ENCODE data around the gene GASK1A. TPM values are rescaled to one million over a fixed set of nuclear protein-coding genes. Genes with fewer than 3 reads are reported as not detected.

The GASK1A gene
- total RNA-seq, 1 experiment from 2014 or later: 0.18 TPM

DNA sequence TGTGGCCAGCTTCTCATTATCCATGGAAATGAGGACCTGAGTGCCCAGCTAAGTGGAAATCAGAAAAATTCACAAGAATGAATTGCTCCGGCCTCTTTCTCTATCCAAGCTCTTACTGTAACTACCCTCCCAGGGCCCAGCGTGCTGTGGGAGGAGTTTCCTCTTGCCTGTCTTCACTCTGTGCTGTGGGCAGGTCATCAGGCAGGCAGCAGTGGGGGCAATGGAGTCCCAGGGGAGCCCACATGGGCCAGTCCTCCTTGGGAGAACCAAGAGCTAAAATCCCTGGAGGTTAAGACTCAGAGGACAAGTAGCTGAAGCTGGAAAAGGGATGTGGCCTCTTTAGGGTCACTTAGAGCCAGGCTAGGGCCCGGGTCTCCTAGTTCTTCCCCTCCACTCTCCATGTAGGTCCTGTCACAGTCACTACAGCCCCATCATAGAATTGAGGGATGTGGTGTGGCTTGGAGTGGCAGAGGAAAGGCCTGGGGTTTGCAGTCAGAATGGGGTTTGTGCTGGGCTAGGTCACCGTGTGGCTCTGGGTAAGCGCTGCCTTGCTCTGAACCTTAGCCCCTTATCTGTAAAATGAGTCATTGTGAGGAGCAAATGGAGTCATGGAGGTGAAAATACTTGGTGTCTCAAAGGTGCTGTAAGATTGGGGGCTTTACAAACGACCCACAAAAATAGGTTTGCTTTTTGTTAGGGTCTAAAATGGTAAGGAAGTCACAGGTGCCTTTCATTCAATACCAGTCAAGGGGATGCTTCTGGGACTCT, 3.7 kb downstream of the GASK1A start:
- DNase-seq (ENCODE audit: low spot score): no peak

DNA sequence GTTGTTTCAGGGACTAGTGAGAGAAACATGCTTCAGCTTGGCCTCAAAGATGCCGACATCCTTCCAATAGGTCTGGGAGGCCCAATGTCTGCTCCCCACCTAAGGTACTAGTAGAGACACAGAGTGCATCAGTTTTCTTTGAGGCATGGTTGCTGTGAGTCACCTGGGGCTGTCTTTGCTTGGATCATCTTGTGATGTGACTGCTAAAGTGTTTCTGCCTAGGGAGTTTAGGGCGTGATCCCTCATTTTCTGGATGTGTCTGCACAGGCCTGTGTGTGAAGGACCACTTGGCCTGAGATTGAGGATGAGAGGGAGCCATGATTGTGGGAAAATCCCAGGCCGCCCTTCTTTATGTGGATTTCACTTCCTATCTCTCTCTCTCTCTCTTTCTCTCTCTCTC, 4.8 kb downstream of the GASK1A start:
- no peak for DNase-seq (ENCODE audit: low spot score)

DNA sequence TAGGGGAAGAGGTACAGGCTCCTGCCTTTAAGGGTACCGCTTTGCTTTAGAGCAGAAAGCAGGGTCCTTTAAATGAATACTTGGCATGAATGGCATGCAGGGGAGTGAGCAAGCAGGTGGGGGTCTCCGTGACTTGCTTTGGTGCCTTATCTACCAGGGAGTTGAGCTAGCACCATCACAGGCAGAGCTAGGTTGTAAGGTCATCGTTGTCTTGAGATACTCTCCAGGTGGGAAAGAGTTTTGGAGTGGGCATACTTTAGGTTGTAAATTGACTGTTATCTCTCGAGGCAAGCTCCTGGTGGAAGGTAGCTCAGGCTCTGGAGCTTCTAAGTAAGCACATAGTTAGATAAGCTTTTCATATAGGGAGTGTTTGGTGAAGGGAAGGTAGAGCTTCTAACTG, 5.6 kb downstream of the GASK1A start:
- DNase-seq (ENCODE audit: low spot score): no peak

DNA sequence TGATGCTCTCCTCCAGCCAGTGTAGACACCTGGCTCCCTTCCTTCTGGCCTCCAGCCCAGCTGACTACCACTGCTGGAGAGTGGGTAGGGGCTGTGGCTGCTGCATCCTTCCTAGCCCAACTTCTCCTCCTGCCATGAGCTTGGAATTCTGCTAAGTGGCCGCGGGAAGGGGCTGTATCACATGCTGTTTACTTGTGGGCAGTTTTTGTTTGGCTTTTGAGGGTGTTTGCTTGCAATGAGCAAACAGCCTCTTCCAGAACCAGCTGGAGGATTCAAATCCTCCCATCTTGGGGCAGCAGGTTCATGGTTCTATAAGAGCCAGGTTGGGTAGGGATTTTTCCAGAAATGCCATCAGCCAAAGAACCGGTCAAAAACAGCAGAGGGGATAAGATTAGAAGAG, 9.0 kb downstream of the GASK1A start:
- no peak for DNase-seq (ENCODE audit: low spot score)

DNA sequence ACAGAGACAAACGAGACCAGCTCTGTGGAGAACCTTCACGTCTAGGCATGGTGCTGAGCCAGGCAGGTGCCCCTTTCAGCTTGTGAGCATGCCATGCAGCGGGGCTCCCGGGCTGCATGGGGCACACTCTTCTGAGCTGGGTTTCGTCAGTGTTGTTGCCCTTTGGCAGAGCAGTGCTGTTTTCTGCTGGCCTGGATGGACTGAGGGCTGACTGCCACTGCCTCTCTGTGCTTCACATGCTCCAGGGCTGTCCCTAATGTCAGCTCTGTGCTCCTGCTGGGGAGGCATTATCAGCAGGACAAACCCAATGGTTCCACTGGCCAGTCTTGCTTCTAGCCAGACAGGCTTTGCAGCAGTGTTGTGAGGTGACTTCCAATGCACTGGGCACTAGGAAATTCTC, 9.5 kb downstream of the GASK1A start:
- no peak for DNase-seq (ENCODE audit: low spot score)

DNA sequence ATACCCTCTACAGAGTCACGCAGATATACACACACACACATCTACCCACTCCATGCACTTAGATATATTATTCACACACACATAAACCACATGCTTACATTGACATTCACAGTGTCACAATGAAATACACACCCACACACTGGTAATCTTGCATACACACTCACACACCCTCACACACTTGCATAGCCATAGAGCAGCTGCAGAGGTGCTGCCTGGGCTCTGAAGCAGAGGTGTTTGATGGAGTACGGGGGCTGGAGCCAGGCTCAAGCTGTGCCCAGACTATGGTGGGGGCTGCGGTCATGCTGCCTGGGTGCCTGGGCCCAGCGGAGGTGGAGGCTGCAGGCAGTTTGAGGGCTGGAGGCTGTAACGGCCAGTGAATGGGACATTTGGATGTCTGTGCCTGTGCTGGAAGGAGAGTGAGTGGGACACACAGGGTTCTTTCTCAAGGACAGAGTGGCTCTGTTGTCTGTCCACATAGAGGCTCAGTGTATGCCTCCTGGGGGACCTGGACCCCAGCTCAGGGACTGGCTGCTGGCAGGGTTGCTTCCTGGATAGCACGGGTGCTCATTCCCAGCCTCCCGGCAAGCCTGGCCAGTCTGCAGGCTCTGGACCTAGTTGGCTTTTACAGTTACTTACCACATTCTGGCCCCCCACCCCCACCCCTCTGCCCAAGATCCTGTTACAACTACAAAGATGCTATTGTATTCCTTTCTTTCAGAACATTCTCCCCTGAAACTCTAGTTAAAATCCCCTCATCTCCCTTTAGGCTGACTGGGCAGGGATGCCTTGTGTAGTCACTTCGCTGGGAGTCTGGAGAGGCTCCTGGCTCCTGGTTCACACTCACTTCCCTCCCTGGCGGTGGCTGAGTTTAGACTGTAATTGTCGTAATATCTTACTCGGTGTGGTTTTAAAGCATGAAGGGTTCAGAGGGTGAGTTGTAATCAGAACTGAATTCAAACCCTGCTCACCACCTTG, 12.5 kb downstream of the GASK1A start:
- DNase-seq (ENCODE audit: low spot score): no peak

DNA sequence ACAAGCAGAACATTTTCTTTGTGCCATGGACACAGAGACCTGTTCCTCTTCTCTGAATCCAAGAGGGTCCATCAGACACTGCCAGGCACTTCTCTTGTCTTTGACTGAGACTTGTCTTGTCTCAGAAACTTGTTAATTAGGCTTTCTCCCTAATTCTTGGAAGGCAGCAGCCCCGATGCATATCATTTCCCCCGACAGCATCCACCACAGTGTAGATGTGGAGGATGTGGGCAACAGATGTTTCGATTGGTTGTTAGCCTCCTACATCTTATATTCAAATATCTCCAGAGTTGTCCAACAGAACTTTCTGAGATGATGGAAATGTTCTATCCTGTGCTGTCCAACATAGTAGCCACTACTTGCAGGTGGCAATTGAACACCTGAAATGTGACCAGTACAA, 15.5 kb downstream of the GASK1A start:
- DNase-seq (ENCODE audit: low spot score): no peak

DNA sequence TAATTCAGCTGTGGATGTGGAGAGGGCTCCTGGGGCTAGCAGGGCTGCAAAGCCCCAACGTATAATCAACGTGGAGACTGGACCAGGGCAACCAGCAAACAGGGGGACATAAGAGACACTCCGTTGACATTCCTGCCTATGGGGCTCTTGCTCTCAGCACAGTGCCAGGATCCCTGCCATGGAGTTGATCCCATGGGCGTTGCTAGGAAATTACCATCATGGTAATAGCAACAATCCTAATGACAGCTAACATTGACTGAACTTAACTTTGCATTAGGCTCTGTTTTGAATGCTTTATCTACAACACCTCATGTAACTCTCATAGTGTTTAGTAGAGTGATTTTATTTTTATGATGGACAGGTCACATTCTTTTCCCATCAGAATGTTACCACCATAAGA, 16.9 kb downstream of the GASK1A start:
- DNase-seq (ENCODE audit: low spot score): no peak

DNA sequence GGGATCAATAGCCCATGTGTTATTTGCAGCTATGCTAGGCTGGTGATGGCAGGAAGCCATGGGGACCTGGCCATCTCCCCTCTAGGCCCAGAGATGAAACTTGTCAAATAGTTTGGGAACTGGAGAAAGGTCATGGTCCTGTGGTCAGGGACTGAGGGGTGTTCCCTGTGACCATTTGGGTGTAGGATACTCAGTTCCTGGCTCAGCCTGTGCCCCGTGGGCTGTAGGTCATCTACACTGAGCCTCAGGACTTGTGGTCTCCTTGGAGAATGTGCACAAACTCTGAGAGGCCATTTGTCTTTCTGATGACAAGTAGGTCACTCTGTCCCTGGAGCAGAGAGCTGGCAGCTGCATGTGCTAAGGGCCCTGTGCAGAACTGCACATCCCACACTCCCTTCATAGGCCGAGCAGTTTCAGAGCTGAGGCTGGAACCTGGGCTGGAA, 17.5 kb downstream of the GASK1A start:
- no peak for DNase-seq (ENCODE audit: low spot score)

DNA sequence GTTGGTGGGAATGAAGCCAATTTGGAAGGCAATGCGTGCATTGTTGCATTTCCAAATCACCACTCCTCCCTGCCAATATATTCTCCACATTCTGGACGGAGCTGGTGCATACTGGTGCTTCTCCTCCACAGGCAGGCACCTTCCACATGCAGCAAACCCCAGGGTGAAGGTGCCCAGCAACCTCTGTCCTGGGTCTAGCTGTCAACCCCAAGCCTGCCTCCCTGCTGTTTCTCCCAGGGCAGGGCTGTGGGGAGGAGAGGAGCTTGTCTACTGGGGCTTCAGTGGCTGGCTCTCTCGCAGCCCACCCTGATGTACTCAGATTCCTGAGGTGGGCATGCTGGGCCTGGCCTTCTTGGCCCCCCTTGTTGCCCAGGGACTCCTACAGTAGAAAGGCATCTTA, 20.1 kb downstream of the GASK1A start:
- no peak for DNase-seq (ENCODE audit: low spot score)

DNA sequence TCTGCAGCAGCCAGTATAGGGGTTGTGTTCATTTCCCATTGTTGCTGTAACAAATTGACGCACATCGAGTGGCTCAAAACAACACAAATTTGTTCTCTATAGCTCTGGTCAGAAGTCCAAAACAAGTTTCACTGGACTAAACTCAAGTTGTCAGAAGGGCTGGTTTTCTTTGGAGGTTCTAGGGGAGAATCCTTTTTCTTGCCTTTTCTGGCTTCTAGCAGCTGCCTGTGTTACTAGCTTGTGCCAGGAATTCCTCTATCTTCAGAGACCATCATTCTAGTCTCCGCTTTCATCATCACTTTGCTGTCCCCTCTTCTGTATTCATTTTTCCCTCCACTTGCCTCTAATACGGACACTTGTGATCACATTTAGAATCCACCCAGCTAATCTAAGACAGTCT, 20.5 kb downstream of the GASK1A start:
- DNase-seq (ENCODE audit: low spot score): no peak

DNA sequence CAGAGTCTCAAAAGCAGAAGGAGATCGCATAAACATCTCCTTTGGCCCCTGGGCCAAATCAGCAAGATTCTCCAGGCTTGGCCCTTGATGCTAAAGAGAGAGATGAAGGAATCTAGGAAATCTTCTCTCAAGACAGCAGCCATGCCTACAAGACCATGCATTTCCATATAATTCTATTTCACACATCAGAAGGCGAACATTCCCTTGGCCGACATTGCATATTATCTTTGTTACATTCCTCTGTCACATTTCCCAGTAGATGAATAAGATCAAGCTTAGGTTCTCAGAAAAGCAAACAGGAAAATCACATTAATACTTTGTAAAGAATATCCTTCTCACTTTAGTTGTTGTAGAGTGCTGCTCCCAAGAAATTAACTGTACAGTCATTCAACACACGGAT, 21.3 kb downstream of the GASK1A start:
- DNase-seq (ENCODE audit: low spot score): no peak

DNA sequence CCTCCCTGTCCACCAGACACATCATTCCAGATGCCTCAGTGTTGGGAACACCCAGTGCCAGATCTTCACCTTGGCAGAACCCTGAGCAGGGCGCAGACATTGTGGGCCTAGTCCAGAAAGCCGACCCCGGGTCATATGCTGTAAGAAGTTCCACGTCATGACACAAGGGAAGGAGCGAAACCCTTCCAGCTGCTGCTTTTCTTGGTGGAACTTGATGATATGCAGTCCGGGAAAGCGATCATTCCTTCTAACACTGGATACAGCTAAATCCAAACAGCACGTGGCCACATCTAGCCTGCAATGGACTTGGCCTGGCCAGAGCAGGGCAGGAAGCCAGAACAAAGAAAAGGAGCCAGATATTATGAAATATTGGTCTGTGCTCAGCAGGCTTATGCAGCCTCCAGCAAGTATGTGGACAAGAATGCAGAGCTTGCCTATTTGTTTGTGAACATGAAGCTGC, 22.0 kb downstream of the GASK1A start:
- no peak for DNase-seq (ENCODE audit: low spot score)

DNA sequence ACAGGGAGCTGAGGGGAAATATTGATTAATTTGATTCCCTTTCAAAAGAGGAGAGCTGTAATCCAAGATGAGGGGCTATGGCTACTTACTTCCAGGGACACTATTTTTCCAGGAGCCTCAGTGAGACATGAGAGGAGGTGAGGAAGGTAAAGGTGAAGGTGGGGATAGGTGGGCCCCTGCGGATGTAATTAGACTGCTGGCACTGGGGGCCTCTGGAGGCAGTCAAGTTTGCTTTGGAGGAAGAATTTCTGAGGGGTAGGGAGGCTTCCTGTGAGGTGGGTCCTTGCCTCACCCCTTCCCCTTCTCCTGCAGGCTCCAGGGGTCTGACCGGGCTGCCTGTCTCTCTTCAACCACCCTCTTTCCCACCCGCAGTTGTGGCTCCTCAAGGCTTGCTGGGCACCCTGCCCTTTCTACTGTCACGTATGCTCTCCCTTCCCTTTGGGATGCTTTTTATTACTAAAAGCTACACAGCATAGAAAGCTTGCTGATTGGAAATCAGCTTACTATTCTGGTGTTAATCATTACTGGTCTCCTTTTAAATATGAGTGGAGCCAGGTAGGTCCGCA, 22.5 kb downstream of the GASK1A start:
- no peak for DNase-seq (ENCODE audit: low spot score)

DNA sequence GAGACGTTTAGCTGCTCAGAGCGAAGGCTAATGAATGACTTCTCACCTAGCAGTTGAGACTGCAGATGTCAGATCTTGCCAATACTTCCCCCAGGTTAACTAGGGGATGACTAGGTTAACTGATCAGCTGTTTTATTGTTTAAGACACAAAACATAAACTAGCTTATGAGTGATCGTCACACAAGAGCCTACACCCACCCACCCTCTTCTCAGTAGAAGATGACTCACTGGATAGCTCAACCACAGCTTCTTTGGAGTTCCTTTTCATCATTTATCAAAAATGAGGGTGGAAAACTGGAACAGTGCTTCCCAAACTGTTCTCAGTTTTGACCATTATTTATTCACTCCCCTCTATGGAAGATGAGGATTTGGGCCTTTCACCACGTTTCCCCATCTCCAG, 25.2 kb downstream of the GASK1A start:
- no peak for DNase-seq (ENCODE audit: low spot score)

DNA sequence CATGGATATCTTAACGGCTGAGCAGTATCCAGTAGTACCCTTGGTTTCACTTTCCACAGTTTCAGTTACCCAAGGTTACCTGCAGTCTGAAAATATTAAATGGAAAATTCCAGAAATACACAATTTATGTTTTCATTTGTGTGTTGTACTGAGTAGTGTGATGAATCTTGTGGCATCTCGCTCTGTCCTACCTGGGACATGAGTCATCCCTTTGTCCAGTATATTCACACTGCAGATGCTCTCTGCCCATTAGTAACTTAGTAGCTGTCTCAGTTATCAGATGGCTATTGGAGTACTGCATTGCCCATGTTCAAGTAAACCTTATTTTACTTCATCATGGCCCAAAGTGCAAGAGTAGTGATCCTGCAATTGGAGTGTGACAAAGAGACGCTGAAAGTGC, 26.1 kb downstream of the GASK1A start:
- no peak for DNase-seq (ENCODE audit: low spot score)

DNA sequence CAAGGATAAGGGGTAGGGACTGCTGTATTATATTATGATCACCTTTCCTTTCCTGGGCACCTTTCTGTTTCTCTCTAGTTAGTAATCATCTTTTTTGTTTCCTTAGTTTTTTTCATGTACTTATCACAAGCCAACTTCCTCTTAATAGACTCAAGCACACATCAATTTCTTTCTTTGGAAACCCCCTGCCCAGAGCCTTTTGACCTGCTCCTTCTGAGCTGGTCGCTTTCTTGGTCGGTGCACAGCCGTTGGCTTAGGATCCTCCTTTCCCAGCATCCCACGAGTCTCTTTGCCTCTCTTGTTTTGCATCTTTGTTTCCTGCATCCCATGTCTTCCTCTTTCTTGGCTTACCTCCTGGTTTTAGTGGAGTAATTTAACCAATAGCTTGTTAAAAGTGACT, 26.9 kb downstream of the GASK1A start:
- DNase-seq (ENCODE audit: low spot score): no peak

DNA sequence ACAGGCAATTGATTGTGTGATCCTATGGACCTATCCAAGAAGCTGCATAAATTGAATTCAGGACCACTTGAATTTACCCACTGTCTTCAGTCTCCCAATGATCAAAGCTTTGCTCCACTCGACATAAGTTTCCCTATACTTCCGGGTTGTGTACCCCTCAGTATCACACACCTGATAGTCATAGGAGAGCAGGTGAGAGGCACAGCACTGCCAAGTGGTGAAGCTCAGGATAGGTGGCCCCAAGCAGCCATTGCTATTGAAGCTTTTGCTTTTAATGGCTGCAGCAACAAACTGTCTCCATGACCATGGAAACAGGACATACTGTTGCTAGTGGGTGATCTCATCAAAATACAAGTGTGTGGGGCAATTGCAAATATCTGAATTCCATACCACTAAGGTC, 27.7 kb downstream of the GASK1A start:
- DNase-seq (ENCODE audit: low spot score): no peak

DNA sequence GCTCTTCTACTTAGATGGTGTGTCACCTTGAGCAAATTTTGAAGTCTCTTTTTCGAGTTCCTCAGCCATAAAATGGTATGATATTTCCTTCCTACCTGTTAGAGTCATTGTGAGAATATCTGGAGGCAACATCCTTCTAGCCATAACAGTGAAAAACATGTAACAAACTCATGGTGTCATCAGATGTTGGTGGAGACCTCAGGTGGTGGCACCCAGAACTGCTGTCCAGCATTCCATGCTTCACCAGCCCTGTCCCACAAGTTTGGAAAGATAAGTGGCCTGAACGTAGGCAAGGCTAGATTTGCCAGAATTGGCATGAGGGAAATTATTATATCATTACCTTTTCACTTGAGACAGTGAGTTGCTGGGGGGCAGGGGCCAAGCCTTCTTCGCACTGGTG, 30.4 kb downstream of the GASK1A start:
- DNase-seq (ENCODE audit: low spot score): no peak

DNA sequence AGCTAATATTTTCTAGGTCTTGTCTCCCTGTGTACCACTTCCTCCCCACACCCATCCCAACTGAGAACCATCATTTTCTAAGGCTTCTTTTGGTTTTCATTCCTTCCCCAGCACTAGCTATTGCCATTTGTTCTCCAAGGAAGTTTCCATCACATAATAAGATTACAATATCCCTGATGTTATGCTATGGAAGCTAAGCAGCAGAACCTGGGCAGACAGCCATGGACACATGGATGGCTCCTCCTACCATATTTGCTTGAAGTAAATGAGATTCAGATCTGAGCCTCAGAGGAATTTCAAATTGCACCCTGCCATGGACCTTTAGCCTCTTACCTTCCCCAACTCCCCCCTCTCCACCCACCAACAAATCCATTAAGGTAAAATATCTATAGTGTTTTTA, 31.5 kb downstream of the GASK1A start:
- no peak for DNase-seq (ENCODE audit: low spot score)

DNA sequence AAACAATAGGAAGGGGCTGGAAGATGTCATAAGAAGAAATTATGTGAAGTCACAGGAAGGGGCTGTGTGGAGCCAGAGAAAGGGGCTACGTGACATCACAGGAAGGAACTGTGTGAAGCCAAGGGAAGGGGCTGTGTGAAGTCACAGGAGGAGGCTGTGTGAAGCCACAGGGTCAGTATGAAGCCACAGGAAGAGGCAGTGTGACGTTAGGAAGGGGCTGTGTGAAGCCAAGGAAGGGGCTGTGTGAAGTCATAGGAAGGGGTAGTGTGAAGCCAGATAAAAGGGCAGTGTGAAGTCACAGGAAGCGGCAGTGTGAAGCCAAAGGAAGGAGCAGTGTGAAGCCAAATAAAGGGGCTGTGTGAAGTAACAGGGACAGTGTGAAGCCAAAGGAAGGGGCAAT, 32.5 kb downstream of the GASK1A start:
- no peak for DNase-seq (ENCODE audit: low spot score)

DNA sequence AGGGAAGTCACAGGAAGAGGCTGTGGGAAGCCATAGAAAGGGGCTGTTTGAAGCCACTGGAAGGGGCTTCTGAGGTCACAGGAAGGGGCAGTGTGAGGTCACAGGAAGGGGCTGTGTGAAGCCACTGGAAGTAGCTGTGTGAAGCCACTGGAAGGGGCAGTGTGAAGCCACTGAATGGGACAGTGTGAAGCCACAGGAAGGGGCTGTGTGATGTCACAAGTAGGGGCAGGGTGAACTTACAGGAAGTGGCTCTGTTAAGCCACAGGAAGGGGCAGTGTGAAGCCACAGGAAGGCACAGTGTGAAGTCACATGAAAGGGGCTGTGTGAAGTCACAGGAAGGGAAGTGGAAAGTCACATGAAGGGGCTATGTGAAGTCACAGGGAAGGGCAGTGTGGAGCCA, 33.1 kb downstream of the GASK1A start:
- DNase-seq (ENCODE audit: low spot score): no peak

All from HT-29 (cell line).